ENCODE data around the gene ST6GALNAC6.

DNA sequence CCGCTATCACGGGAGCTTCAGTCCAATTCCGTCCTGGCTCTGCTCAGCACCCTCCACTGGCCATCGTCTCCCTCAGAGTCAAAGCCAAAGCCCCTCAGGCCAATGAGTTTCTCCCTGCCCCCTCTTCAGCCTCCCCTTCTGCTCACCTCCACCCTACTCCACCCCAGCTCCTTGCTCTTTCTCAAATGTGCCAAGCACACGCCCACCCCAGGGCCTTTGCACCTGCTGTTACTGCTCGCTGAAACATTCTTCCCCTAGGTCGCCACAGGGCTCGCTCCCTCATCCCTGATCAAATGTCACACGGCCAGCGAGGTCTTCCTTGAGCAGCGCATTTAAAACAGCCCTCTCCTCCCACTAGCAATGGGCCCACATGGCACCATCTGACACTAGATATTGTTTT, 38.6 kb downstream of the ST6GALNAC6 start:
- TF ChIP-seq, protein P1, sequence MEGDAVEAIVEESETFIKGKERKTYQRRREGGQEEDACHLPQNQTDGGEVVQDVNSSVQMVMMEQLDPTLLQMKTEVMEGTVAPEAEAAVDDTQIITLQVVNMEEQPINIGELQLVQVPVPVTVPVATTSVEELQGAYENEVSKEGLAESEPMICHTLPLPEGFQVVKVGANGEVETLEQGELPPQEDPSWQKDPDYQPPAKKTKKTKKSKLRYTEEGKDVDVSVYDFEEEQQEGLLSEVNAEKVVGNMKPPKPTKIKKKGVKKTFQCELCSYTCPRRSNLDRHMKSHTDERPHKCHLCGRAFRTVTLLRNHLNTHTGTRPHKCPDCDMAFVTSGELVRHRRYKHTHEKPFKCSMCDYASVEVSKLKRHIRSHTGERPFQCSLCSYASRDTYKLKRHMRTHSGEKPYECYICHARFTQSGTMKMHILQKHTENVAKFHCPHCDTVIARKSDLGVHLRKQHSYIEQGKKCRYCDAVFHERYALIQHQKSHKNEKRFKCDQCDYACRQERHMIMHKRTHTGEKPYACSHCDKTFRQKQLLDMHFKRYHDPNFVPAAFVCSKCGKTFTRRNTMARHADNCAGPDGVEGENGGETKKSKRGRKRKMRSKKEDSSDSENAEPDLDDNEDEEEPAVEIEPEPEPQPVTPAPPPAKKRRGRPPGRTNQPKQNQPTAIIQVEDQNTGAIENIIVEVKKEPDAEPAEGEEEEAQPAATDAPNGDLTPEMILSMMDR (conservative IDR thresholded peaks at IDR 0.05; ENCODE audit: low read depth, low read length), result no peak
- TF ChIP-seq MAZ (IDR thresholded peaks at IDR 0.05; ENCODE audit: borderline replicate concordance, low read depth, low read length) (no peak), CEBPB (IDR thresholded peaks at IDR 0.05; ENCODE audit: low read depth, low read length) (no peak), POLR2A (IDR thresholded peaks at IDR 0.05; ENCODE audit: low read depth, low read length) (no peak), SMC3 (IDR thresholded peaks at IDR 0.05; ENCODE audit: low read depth, low read length) (no peak)

Measured in IMR-90 (cell line).